HG02870 (cell line): ENCODE data around the gene CST9.
A peak's percentile ranks its signal among the peaks of the same experiment; 100 is the strongest.
"Not testable (repeated sequence)": the region's sequence is repeated elsewhere in the genome, so short reads cannot be mapped to it uniquely, and the experiment has no call there.

Source experiments
- ATAC-seq: cut with Tn5 transposase; IDR thresholded peaks from one replicate; pipeline ENCODE4 v1.9.1; 2021; ENCODE audit warnings: mild to moderate bottlenecking, moderate library complexity; ENCODE audit not compliant: unreplicated experiment

CST9 gene

DNA sequence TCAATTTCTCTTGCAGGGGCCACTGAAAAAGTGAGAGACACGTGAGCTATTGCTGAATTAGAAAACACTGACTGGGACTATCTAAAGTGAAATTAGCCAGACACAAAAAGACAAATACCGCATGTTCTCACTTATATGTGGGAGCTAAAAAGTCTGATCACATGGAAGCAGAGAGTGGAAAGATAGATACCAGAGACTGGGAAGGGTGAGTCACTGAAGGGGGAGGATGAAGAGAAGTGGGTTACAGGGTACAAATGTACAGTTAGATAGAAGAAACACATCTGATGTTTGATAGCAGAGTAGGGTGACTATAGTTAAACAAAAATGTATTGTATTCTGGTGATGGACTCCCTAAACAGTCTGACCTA is 18.6 kb upstream of the CST9 start:
- ATAC-seq, result no peak

DNA sequence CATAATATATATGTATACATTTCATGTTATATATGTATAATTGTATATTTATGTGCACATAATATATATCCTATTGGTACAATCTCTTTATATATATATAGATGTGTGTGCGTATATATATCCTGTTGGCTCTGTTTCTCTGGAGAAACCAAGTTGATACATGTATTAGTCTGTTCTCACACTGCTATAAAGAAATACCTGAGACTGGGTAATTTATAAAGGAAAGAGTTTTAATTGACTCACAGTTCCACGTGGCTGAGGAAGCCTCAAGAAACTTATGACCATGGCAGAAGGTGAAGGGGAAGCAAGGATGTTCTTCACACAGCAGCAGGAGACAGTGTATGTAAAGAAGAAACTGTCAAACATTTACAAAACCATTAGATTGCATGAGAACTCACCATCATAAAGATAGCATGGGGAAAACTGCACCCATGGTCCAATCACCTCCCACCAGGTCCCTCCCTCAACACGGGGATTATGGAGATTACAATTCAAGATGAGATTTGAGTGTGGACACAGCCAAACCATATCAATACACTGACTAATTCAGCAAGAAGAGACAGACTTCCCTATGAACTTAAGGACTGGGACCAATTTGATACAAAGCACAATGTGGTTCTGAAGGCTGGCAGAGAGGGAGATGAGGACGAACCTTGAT is 18.1 kb upstream of the CST9 start:
- no peak for ATAC-seq

DNA sequence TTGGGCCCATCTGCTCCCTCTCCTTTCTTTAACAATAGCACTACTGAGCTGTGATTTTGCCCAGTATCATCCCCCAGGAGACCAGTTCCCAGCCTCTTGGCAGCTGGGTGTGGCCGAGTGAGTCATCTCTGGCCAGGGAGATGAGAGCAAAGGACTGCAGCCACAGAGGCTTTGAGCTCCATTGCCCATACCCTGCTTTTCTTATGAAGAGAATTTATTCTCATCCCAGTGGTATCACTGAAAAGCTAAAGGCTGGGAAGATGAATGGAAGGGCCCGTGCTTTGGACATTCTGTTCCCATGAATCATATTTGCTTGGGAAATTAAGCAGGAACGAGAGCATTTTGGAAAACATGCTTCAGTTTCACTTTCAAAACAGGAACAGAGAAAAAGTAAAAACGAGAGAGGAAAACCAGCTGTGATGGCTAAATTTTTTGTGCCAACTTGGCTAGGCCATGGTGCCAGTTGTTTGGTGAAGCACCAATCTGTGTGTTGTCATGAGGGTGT is 17.2 kb upstream of the CST9 start:
- ATAC-seq, result peak; percentile 47

- ATAC-seq, result not testable (repeated sequence)
These were observed 16.7 kb upstream of the CST9 start for GRCh38 chr20:23622401-23622800.

GRCh38 chr20:23620670-23621386 is 15.1 kb upstream of the CST9 start:
- not testable (repeated sequence) for ATAC-seq

GRCh38 chr20:23614163-23614562 is 8.4 kb upstream of the CST9 start:
- no peak for ATAC-seq

- no peak for ATAC-seq
These were observed 8.0 kb upstream of the CST9 start for GRCh38 chr20:23613676-23614075.

- ATAC-seq, result no peak
These were observed 6.7 kb upstream of the CST9 start for GRCh38 chr20:23612396-23612795.

- ATAC-seq, result no peak
These were observed 3.9 kb upstream of the CST9 start for GRCh38 chr20:23609486-23610109.

DNA sequence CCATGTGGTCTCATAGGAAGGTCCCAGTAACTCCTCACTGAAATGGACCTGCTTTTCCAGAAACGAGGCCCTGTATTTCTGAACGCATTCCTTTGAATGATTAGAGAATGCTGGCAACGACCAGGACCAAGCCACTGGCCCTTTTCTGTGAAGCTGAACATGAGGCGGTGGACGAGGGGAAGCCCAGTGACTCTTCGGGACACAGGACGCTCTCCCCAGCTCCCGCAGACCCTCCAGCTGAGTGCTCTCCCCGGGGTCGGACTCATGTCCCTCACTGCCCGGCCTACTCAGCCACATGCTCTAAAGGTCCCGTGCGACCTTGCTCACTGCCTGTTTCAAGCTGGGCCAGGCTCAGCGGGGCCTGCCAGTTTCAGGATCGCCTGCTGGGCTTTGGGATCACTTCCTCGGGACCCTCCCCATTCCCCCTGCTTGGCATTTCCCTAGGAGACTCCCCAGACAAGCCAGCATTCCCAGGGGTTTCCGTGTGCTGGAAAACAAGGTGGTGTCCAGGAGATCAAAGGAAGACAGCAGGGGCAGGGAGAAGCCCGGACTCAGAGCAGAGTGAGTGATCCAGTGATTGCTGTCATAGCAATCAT is 2.6 kb upstream of the CST9 start:
- ATAC-seq, result no peak

- no peak for ATAC-seq
These were observed 2.0 kb upstream of the CST9 start for GRCh38 chr20:23607497-23608245.

- ATAC-seq, result peak; percentile 97
These were observed 934 bp upstream of the CST9 start for GRCh38 chr20:23606652-23607049.

- no peak for ATAC-seq
These were observed 1.4 kb downstream of the CST9 start for GRCh38 chr20:23604306-23604705.

GRCh38 chr20:23603321-23603720 is 2.4 kb downstream of the CST9 start:
- ATAC-seq, result no peak

GRCh38 chr20:23602699-23603098 is 3.0 kb downstream of the CST9 start:
- ATAC-seq, result no peak

- ATAC-seq, result no peak
These were observed 3.5 kb downstream of the CST9 start for GRCh38 chr20:23602241-23602640.

DNA sequence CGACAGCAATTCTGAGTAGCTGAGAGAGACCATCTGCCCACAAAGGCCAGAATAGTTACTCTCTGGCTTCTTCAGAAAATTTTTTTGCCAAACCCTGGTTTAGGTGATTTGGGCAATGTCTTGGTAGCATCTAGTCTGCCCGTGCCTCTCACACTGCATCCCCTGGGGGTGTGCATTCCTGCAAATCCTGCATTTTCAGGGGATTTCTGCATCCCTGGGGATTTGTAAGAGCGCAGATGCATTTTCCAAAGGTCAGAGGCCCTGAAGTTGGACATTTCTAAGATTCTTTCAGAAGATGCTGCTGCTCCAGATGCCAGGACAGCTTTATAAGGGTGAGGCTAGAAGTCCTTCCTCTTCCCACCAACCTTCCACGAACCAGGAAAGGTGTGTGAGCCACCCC is 4.0 kb downstream of the CST9 start:
- no peak for ATAC-seq

GRCh38 chr20:23598481-23598880 is 7.2 kb downstream of the CST9 start:
- ATAC-seq, result no peak

GRCh38 chr20:23596579-23597250 is 9.0 kb downstream of the CST9 start:
- ATAC-seq, result no peak

DNA sequence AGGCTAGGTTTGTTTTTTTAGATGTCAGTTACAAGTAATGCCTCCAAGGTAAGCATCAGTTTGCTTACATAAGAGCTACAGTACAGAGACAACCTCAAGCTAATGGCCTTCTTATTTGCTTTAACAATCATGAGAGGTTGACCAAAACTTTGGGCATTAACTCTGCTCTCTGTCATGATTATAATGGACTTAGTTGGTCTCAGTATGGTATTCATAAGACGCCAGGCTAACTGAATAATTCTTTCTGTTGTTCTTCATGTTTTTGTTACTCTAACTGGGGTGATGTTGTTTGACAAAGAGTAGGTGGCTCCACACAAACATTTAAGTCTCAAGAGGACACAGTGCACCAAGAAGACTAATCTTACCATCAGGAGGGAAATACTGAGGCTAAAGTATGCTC is 9.8 kb downstream of the CST9 start:
- ATAC-seq, result no peak
